NCI-H510A treated with DMSO at 0.1 percent for 48 hours (cell line): Measurements from ENCODE around the gene EIF3B.
"Not testable (repeated sequence)": the region's sequence is repeated elsewhere in the genome, so short reads cannot be mapped to it uniquely, and the experiment has no call there.

Source experiments
- DNase-seq: peaks from one replicate; lab custom pipeline; 2025; lab: John Stamatoyannopoulos, UW

The EIF3B gene

GRCh38 chr7:2354186-2354938, at the start of gene EIF3B:
TSS of gene EIF3B (plus strand) at chr7:2354827. CDS start at chr7:2354922, 95 bp downstream.
- peak; percentile 100 for DNase-seq

GRCh38 chr7:2305258-2305657, 49.4 kb upstream of the EIF3B start:
- not testable (repeated sequence) for DNase-seq

GRCh38 chr7:2306688-2307087, 47.9 kb upstream of the EIF3B start:
- DNase-seq, result no peak

- DNase-seq, result no peak
Observed at GRCh38 chr7:2307690-2308107, 46.9 kb upstream of the EIF3B start.

- no peak for DNase-seq
Observed at GRCh38 chr7:2309889-2310331, 44.7 kb upstream of the EIF3B start.

GRCh38 chr7:2312267-2312929, 42.2 kb upstream of the EIF3B start:
- DNase-seq, result no peak

GRCh38 chr7:2313450-2314208, 41.0 kb upstream of the EIF3B start:
- DNase-seq, result no peak

- peak; percentile 94 for DNase-seq
Observed at GRCh38 chr7:2314209-2314955, 40.2 kb upstream of the EIF3B start, which contains the start of gene SNX8. TSS of gene SNX8 (minus strand) at chr7:2314441. CDS start at chr7:2314421, 20 bp downstream.

GRCh38 chr7:2314956-2315530, 39.6 kb upstream of the EIF3B start:
- not testable (repeated sequence) for DNase-seq

- DNase-seq, result no peak
Observed at GRCh38 chr7:2315787-2316186, 38.8 kb upstream of the EIF3B start.

GRCh38 chr7:2316578-2316977, 38.0 kb upstream of the EIF3B start:
- no peak for DNase-seq

- no peak for DNase-seq
Observed at GRCh38 chr7:2317556-2318293, 36.9 kb upstream of the EIF3B start.

GRCh38 chr7:2321020-2321419, 33.6 kb upstream of the EIF3B start:
- no peak for DNase-seq

- no peak for DNase-seq
Observed at GRCh38 chr7:2325162-2325561, 29.5 kb upstream of the EIF3B start.

- DNase-seq, result no peak
Observed at GRCh38 chr7:2326951-2327350, 27.7 kb upstream of the EIF3B start.

GRCh38 chr7:2330493-2330892, 24.1 kb upstream of the EIF3B start:
- DNase-seq, result no peak

GRCh38 chr7:2331707-2332106, 22.9 kb upstream of the EIF3B start:
- DNase-seq, result no peak

- not testable (repeated sequence) for DNase-seq
Observed at GRCh38 chr7:2332606-2333231, 21.9 kb upstream of the EIF3B start.

- DNase-seq, result no peak
Observed at GRCh38 chr7:2336626-2337299, 17.9 kb upstream of the EIF3B start.
